ENCODE data around the gene GOLGA1.
"Not testable (repeated sequence)": the region's sequence is repeated elsewhere in the genome, so short reads cannot be mapped to it uniquely, and the experiment has no call there.

Gene GOLGA1

DNA sequence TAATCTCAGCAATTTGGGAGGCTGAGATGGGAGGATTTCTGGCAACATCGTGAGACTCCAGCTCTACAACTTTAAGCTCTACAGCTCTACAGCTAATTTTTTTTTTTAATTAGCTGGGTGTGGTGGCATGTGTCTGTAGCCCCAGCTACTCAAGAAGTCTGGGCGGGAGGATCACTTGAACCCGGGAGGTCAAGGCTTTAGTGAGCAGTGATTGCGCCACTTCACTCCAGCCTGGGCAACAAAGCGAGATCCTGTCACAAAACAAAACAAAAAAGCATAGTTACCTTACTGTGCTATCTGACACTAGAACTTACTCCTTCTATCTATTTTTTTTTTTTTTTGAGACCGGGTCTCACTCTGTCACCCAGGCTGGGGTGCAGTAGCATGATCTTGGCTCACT, 93.9 kb downstream of the GOLGA1 start:
- TF ChIP-seq, protein P1, sequence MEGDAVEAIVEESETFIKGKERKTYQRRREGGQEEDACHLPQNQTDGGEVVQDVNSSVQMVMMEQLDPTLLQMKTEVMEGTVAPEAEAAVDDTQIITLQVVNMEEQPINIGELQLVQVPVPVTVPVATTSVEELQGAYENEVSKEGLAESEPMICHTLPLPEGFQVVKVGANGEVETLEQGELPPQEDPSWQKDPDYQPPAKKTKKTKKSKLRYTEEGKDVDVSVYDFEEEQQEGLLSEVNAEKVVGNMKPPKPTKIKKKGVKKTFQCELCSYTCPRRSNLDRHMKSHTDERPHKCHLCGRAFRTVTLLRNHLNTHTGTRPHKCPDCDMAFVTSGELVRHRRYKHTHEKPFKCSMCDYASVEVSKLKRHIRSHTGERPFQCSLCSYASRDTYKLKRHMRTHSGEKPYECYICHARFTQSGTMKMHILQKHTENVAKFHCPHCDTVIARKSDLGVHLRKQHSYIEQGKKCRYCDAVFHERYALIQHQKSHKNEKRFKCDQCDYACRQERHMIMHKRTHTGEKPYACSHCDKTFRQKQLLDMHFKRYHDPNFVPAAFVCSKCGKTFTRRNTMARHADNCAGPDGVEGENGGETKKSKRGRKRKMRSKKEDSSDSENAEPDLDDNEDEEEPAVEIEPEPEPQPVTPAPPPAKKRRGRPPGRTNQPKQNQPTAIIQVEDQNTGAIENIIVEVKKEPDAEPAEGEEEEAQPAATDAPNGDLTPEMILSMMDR (IDR thresholded peaks at IDR 0.05; ENCODE audit: low read length, missing control alignments), result no peak
- no peak for DNase-seq (ENCODE audit: low read depth)
- H3K4me3 ChIP-seq (replicated peaks; ENCODE audit: low read depth, low read length), result no peak overlapping the region

DNA sequence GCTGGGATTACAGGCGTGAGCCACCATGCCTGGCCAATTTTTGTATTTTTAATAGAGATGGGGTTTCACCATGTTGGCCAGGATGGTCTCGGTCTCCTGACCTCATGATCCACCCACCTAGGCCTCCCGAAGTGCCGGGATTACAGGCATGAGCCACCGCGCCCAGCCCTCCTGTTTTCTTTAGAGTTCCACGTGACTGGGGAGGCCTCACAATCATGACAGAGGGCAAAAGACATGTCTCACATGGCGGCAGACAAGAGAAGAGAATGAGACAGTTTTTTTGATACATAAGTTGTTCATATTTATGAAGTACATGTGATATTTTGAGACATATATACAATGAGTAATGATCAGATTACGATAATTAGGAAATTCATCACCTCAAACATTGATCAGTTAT, 94.4 kb downstream of the GOLGA1 start:
- H3K4me3 ChIP-seq (replicated peaks; ENCODE audit: low read depth, low read length); DNase-seq (ENCODE audit: low read depth): not testable (repeated sequence)

DNA sequence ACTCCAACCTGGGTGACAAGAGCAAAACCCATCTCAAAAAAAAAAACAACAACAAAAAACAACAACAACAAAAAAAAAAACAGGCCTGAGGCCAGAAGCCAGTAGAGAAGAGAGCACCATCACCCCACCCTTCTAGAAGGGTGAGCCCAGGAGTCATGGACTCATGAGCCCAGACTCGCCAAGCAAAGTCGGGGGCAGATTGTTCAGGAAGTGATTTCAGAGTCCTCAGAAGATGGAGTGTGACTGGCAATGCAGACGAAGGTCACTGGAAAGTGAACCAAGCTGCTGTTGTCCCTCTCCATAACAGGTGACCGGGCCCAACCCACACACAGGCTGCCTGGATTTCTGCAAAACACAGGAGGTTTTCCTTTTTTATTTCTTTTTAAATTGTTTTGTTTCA, 96.6 kb downstream of the GOLGA1 start:
- TF ChIP-seq, protein P1 (IDR thresholded peaks at IDR 0.05; ENCODE audit: low read length, missing control alignments), result no peak
- no peak overlapping the region for H3K4me3 ChIP-seq (replicated peaks; ENCODE audit: low read depth, low read length)
- no peak for DNase-seq (ENCODE audit: low read depth)

DNA sequence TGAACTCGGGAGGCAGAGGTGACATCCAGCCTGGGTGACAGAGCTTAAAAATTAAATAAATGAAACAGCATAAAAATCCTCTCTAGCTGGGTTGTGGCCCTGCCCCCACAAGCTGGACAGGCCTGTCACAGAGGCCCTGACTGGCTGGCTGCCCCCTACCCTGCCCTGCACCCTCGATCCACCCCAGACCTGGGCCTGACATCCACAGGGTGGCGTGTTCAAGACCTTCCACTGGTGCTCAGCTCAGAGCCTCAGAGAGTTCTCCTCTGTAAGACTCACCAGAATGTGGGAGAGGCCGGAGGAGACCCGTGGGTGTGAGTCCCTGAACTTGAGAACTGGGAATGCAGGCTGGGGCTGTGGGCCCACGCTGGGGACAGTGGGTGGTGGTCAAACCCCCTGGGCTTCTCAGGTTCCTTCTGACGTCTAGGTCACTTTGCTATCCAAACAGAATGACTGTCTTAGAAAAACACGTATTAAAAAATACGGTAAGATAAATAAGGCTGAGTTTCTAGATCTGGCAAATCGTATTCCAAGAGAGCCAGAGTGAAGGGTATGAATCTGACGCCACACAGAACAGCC, 97.3 kb downstream of the GOLGA1 start:
- DNase-seq (ENCODE audit: low read depth), result no peak
- H3K4me3 ChIP-seq (replicated peaks; ENCODE audit: low read depth, low read length), result no peak overlapping the region
- TF ChIP-seq, protein P1 (IDR thresholded peaks at IDR 0.05; ENCODE audit: low read length, missing control alignments), result no peak

DNA sequence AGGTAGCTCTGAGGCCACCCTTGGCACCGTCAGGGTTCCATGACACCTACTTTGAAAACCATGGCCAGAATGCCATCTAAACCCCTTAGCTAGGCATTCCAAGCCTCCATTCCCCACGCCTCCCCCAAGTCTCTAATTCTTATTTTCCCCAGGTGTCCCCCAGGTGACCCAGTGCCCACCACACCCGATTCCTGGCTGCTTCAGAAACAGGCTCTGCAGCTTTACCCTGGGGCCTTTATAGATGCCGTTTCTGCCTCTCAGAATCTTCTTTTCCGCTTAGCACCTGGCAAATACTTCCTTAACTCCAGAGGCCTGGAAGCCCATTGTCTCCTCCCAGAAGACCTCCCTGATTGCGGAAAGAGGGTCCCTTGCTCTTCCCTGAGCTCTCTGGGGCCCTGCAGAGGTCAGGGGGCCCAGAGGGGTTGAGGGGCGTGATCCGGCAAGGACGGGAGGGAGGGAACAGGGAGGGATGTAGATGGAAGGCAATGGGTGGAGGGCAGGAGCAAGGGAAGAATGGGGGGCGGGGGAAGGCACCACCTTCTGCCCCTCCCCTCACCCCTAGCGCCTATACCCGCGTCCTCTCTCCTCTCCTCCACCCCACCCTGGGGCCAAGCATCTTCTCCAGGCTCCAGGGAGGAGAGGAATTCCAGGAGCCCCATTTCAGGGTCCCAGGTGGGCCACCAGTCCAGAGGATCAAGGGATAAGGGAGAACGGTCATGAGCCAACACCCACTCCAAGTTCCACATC, 99.6 kb downstream of the GOLGA1 start:
- H3K4me3 ChIP-seq (replicated peaks; ENCODE audit: low read depth, low read length), result no peak overlapping the region
- DNase-seq (ENCODE audit: low read depth), result no peak
- TF ChIP-seq, protein P1 (IDR thresholded peaks at IDR 0.05; ENCODE audit: low read length, missing control alignments), result no peak

DNA sequence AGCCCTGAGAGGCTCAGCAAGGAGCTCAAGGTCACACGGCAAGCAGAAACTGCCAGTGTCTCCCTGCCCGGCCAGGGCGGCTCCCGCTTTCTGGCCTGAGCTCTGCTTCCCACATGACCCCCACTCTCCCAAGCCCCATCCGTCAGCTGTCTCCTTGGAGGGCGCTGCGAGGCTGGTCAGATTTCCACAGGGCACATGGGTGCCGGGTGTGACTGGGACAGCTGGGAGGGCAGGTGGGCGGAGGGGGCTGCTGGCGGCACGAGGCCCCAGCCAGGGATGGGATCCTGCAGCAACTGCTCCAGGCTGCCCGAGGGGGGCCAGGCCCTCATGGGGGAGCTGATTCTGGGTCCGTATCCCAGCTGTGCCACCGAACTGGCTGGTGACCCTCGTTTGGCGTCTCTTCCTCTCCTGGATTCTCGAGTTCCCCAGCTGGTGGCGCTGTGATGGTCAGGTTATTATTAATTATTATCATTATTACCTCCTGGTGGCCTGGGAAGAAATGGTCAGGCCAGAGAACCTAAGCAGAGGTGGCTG, 100.5 kb downstream of the GOLGA1 start:
- TF ChIP-seq, protein P1 (IDR thresholded peaks at IDR 0.05; ENCODE audit: low read length, missing control alignments), result peak; percentile 39
- DNase-seq (ENCODE audit: low read depth), result no peak
- H3K4me3 ChIP-seq (replicated peaks; ENCODE audit: low read depth, low read length), result no peak overlapping the region

DNA sequence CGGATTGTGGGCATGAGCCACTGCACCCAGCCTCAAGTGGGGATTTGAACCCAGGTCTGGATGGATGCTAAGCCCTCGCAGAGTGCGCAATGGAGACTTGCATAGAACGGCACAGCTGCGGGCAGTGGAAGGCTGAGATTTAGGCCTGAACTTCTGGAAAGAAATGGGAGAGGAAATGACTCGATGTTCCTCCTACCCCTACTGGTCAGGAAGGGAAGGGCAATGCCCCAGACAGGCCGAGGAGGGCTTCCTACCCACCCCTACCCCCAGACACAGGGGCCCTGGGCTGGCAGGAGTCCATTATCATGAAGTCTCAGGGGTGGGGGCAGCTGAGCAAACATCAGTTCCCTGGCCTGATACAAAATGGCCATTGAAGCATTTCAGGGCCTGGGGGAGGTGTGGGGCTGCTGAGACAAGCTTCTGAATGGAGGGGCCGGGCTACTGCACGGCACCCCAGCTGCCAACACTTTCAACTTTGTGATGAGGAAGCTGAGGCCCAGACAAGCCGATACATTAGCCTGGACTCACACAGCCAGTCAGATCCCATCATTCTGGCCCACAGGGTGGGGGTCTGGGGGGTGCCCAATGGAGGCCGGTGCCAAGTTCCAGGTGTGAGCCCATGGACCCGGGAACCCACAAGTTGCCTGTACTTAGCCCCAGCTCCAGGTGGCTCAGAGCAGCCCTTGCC, 101.1 kb downstream of the GOLGA1 start:
- TF ChIP-seq, protein P1 (IDR thresholded peaks at IDR 0.05; ENCODE audit: low read length, missing control alignments), result peak; percentile 61
- DNase-seq (ENCODE audit: low read depth), result peak; percentile 45
- H3K4me3 ChIP-seq (replicated peaks; ENCODE audit: low read depth, low read length), result no peak overlapping the region

DNA sequence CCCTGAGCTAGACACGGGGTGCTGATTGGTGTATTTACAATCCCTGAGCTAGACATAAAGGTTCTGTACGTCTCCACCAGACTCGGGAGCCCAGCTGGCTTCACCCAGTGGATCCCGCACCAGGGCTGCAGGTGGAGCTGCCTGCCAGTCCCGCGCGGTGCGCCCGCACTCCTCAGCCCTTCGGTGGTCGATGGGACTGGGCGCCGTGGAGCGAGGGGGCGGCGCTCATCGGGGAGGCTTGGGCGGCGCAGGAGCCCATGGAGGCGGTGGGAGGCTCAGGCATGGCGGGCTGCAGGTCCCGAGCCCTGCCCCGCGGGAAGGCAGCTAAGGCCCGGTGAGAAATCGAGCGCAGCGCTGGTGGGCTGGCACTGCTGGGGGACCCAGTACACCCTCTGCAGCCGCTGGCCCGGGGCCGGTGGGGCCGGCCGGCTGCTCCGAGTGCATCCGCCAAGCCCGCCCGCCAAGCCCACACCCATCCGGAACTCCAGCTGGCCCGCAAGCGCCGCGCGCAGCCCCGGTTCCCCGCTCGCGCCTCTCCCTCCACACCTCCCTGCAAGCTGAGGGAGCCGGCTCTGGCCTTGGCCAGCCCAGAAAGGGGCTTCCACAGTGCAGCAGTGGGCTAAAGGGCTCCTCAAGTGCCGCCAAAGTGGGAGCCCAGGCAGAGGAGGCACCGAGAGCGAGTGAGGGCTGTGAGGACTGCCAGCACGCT, 102.2 kb downstream of the GOLGA1 start:
- H3K4me3 ChIP-seq (replicated peaks; ENCODE audit: low read depth, low read length); DNase-seq (ENCODE audit: low read depth): not testable (repeated sequence)

DNA sequence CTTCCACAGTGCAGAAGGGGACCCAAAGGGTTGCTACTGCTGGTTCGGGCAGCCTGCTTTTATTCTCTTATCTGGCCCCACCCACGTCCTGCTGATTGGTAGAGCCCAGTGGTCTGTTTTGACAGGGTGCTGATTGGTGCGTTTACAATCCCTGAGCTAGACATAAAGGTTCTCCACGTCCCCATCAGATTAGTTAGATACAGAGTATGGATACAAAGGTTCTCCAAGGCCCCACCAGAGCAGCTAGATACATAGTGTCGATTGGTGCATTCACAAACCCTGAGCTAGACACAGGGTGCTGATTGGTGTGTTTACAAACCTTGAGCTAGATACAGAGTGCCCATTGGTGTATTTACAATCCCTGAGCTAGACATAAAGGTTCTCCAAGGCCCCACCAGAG, 102.8 kb downstream of the GOLGA1 start:
- not testable (repeated sequence) for H3K4me3 ChIP-seq (replicated peaks; ENCODE audit: low read depth, low read length); DNase-seq (ENCODE audit: low read depth)

Measured in fibroblast of pulmonary artery (primary cell).